Right lobe of liver (tissue), 6 donors: ENCODE results near the gene KAT2B. TPM values are rescaled to one million over a fixed set of nuclear protein-coding genes. Genes with fewer than 3 reads are reported as not detected.
A peak's percentile ranks its signal among the peaks of the same experiment; 100 is the strongest.

ENCODE experiments used
- ATAC-seq, 4 donors: fragments of 200-7000 bp; cut with Tn5 transposase; one replicate each; pipeline ENCODE4 v1.9.1; 2020; ENCODE audit warnings: mild to moderate bottlenecking in 4 of 4, moderate library complexity in 4 of 4
- DNase-seq, 3 donors: peaks; one replicate each; pipeline ENCODE4 v3.0.0-alpha.2; 2020
- H3K27ac ChIP-seq, 3 donors: fragments of 200-600 bp; one replicate each; pipeline ENCODE4 v1.8.0; 2022
- H3K27me3 ChIP-seq, 2 donors: fragments of 200-600 bp; one replicate each; pipeline ENCODE4 v1.8.0; 2022
- H3K36me3 ChIP-seq, 4 donors: fragments of 200-600 bp; sonication (generic) in 1 of 4; one replicate each; pipeline versions ENCODE4 v1.5.1 to v1.8.0; 2017 to 2022; ENCODE audit warnings: control low read depth in 1 of 4
- H3K4me1 ChIP-seq, 4 donors: fragments of 200-600 bp; sonication (generic) in 1 of 4; one replicate each; pipeline versions ENCODE4 v1.5.1 to v1.8.0; 2017 to 2022; ENCODE audit warnings: control low read depth in 1 of 4
- H3K4me3 ChIP-seq, 3 donors: fragments of 200-600 bp; one replicate each; pipeline ENCODE4 v1.8.0; 2022
- H3K9me3 ChIP-seq, 4 donors: fragments of 200-600 bp; sonication (generic) in 1 of 4; one replicate each; pipeline versions ENCODE4 v1.5.1 to v1.8.0; 2017 to 2022; ENCODE audit warnings: control low read depth in 1 of 4
- CTCF ChIP-seq, 4 donors: fragments of 200-600 bp in 3 of 4; fragments of 450-650 bp in 1 of 4; IDR thresholded peaks; one replicate each; pipeline versions ENCODE4 v1.5.1 to v1.8.0; 2016 to 2022; ENCODE audit warnings: antibody characterized with exemption in 4 of 4, mild to moderate bottlenecking in 2 of 4
- POLR2A ChIP-seq: fragments of 450-650 bp; IDR thresholded peaks from one replicate; pipeline ENCODE4 v1.6.1; 2017; ENCODE audit warnings: antibody characterized with exemption, mild to moderate bottlenecking
- WGBS: methylation state at CpG from one replicate; pipeline ENCODE4 v1.1.6; 2018; ENCODE audit warnings: low coverage, low lambda C conversion rate; ENCODE audit not compliant: insufficient coverage; ENCODE audit errors: missing lambda C conversion rate; 5-methylcytosine and 5-hydroxymethylcytosine counted together
- intact Hi-C, 2 donors: fragments of 100-400 bp; cut with DNase I; formaldehyde crosslinking; loops; one replicate each; pipeline versions ENCODE4 v1.11.2 to v1.14.1; 2022
- total RNA-seq, 6 experiments: library from RNA; depleted of rRNA in 2 of 6; stranded (reverse); fragments of >200 nt in 2 of 6; fragmentation: NEBNext Ultra II Directional in 3 of 6; extraction: Animal tissue kit (Norgen Biotek cat#: 25700) in 3 of 6; gene quantifications; one replicate each; pipeline versions ENCODE4 v1.1.0 to v1.2.4, GENCODE V29; 2016 to 2023
- donor health status: DM: no; HTN: yes; CAD: no.
- donor health status: DM: no; HTN: no; CAD: no.
- donor health status: DM: no; HTN: no; CAD: no.
- donor health status: DM: no; HTN: yes; CAD: no.
- donor health status: DM: no; HTN: yes; CAD: no.

Gene KAT2B
- total RNA-seq, 6 experiments from 2014 or later = 25.6 to 35.7 (median 30.3) TPM

- intact Hi-C loops = no loop called here
- H3K9me3 ChIP-seq = no peaks in the 10 kb centered on the region
- WGBS = 78% methylated on average over 6 of the region's 6 CpGs
- ATAC-seq (peak in 2 of 4 donors; percentile 17 to 28), DNase-seq (no peak)
- no peaks in the 10 kb centered on the region for H3K36me3 ChIP-seq
- no peak for TF ChIP-seq CTCF (IDR thresholded peaks at IDR 0.05)
- no peak for TF ChIP-seq POLR2A
- H3K27ac ChIP-seq = no peak overlapping the region
- no peak overlapping the region for H3K4me3 ChIP-seq
- peaks cover 0 to 21% (median 0%) of the 10 kb centered on the region in 4 donors for H3K4me1 ChIP-seq
- no peaks in the 10 kb centered on the region for H3K27me3 ChIP-seq
Observed at GRCh38 chr3:20072422-20072821, 32.2 kb downstream of the KAT2B start.

- no peak overlapping the region for H3K27ac ChIP-seq
- TF ChIP-seq POLR2A (no peak), CTCF (IDR thresholded peaks at IDR 0.05) (no peak)
- WGBS = 36% methylated on average over 5 of the region's 5 CpGs
- ATAC-seq = peak; percentile 29 to 69 (median 50)
- H3K4me1 ChIP-seq = peaks cover 0 to 21% (median 0%) of the 10 kb centered on the region in 4 donors
- H3K36me3 ChIP-seq = no peaks in the 10 kb centered on the region
- intact Hi-C loops = no loop called here
- no peaks in the 10 kb centered on the region for H3K27me3 ChIP-seq
- no peaks in the 10 kb centered on the region for H3K9me3 ChIP-seq
- H3K4me3 ChIP-seq = no peak overlapping the region
- DNase-seq = no peak
Observed at GRCh38 chr3:20073068-20073467, 32.8 kb downstream of the KAT2B start.

DNA sequence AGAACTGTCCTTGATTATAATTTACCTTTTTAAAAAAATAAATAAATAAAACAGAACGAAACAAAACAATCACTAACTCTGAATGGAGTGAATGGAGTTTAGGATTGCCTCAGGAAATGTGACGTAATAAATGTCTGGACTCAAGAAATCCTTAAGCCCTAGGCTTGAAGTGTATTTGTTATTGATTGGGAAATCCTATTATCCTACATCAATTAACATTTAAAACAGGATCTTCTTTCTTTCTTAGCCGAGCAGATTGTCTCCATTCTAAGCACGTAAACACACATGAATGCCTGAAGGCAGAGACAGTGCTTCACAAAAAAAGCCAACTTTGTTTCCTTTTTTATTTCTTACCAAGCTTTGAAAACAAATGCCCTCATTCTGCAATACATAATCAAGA lies 33.4 kb downstream of the KAT2B start:
- intact Hi-C loops = no loop called here
- peaks cover 0 to 17% (median 0%) of the 10 kb centered on the region in 4 donors for H3K4me1 ChIP-seq
- no peak overlapping the region for H3K4me3 ChIP-seq
- H3K27me3 ChIP-seq = no peaks in the 10 kb centered on the region
- 72% methylated on average over 4 of the region's 4 CpGs for WGBS
- no peaks in the 10 kb centered on the region for H3K9me3 ChIP-seq
- H3K27ac ChIP-seq = no peak overlapping the region
- TF ChIP-seq POLR2A (no peak), CTCF (IDR thresholded peaks at IDR 0.05) (no peak)
- H3K36me3 ChIP-seq = no peaks in the 10 kb centered on the region
- ATAC-seq (no peak), DNase-seq (no peak)

DNA sequence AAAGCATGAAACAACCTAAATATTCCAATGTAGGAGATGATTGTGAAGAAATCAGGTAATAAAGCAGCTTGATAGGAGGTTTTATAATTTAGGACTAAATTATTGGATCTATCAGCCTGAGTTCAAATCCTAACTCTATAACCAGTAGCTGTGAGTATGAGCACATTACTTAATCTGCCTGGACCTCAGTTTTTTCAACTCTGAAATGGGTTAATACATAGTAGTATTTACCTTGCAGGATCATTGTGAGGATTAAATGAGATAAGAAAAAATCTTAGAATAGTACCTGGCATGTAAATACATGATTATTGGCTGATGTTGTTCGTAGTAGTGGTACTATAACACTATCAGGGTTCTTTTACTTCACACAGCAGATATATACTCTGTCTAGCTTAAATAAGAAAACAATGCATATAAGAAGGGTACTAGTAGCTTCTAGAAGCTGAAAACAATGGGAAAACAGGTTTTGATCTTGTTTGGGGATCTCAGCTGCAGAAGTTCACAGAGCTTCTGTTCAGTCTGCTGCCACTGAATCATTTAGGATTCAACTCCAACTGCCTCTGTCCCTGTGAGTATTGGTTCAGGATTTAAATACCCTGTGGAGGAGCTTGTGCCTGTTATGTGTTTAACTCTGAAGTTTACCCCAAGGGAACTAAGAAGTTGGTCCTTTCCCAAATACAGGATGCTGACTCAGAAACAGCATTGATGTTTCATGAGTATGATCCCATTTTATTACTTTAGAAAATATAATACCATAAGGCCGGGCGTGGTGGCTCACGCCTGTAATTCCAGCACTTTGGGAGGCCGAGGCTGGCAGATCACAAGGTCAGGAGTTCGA lies 34.2 kb downstream of the KAT2B start:
- intact Hi-C loops = no loop called here
- no peaks in the 10 kb centered on the region for H3K27me3 ChIP-seq

More for the DNA sequence above, 34.2 kb downstream of the KAT2B start:
- peaks cover 0 to 17% (median 0%) of the 10 kb centered on the region in 4 donors for H3K4me1 ChIP-seq
- no peaks in the 10 kb centered on the region for H3K36me3 ChIP-seq
- TF ChIP-seq CTCF (IDR thresholded peaks at IDR 0.05) (no peak), POLR2A (no peak)
- ATAC-seq = no peak
- 92% methylated on average over 6 of the region's 6 CpGs for WGBS
- H3K4me3 ChIP-seq = no peak overlapping the region
- H3K9me3 ChIP-seq = no peaks in the 10 kb centered on the region
- DNase-seq = no peak
- H3K27ac ChIP-seq = no peak overlapping the region
